K562 (cell line): ENCODE measurements around the gene PDE4D. TPM values are rescaled to one million over a fixed set of nuclear protein-coding genes. Genes with fewer than 3 reads are reported as not detected.

Experiments used
- ATAC-seq: fragments of 200-7000 bp; cut with Tn5 transposase; 3 replicates; pipeline ENCODE4 v1.9.1; 2020; ENCODE audit warnings: moderate library complexity
- BruUV-seq: library from RNA; stranded (reverse); fragments of 400-500 nt; replicated peaks from 2 replicates; lab custom pipeline; 2021; lab: Mats Ljungman, UMichigan
- CTCF ChIA-PET: fragments of 300-600 bp; formaldehyde crosslinking; extraction: SDS; loops from one replicate; lab custom pipeline; 2021; ENCODE audit warnings: low intra/inter-chr PET ratio; lab: Yijun Ruan, JAX
- POLR2A ChIA-PET: fragments of 300-600, 350-650 bp; sonication (Branson Sonifier 250); formaldehyde crosslinking; extraction: SDS; loops from one replicate; lab custom pipeline; 2021; ENCODE audit warnings: antibody characterized with exemption, inconsistent platforms; lab: Yijun Ruan, JAX
- DNase-seq, 4 experiments: peaks; one replicate each; pipeline versions ENCODE4 v3.0.0 to v3.0.0-alpha.2; 2011 to 2018; ENCODE audit warnings: low spot score in 3 of 4, mixed read lengths in 3 of 4; ENCODE audit errors: extremely low read depth in 1 of 4
- FAIRE-seq: peaks from 2 replicates; lab custom pipeline; 2011; peaks lifted over from hg19 to GRCh38; lab: Jason Lieb, UNC
- H2AFZ ChIP-seq: 2 replicates; pipeline ENCODE4 v1.6.0; 2011; ENCODE audit warnings: low read depth, low read length, control low read depth, inconsistent platforms
- H3K27ac ChIP-seq: fragments of 200-600 bp; 3 replicates; pipeline ENCODE4 v1.8.0; 2011; ENCODE audit warnings: low read depth, mild to moderate bottlenecking, control low read depth, inconsistent platforms, low read length, moderate library complexity, mixed read lengths; ENCODE audit errors: extremely low read depth
- H3K27me3 ChIP-seq, 2 experiments: fragments of 300-600 bp in 1 of 2; 2 replicates in 1 of 2; 3 replicates in 1 of 2; pipeline versions ENCODE4 v1.6.0 to v1.8.0; 2011; ENCODE audit warnings: inconsistent platforms in 2 of 2, low read length in 2 of 2, mild to moderate bottlenecking in 1 of 2, mixed read lengths in 1 of 2, moderate library complexity in 1 of 2; ENCODE audit not compliant: control insufficient read depth in 2 of 2, insufficient read depth in 2 of 2
- H3K36me3 ChIP-seq: fragments of 300-600 bp; 3 replicates; pipeline ENCODE4 v1.8.0; 2011; ENCODE audit warnings: mild to moderate bottlenecking, low read length, inconsistent platforms; ENCODE audit not compliant: control insufficient read depth, insufficient read depth
- H3K4me1 ChIP-seq, 2 experiments: fragments of 200-600 bp in 1 of 2; replicated peaks in 1 of 2; 2 replicates in 1 of 2; 3 replicates in 1 of 2; pipeline versions ENCODE4 v1.5.1 to v1.8.0; 2011; ENCODE audit warnings: inconsistent platforms in 2 of 2, low read length in 2 of 2, mild to moderate bottlenecking in 1 of 2, mixed read lengths in 1 of 2, moderate library complexity in 1 of 2; ENCODE audit not compliant: control insufficient read depth in 2 of 2, insufficient read depth in 2 of 2
- H3K4me2 ChIP-seq: 2 replicates; pipeline ENCODE4 v1.6.1; 2011; ENCODE audit warnings: low read length, control low read depth, inconsistent platforms, mixed read lengths; ENCODE audit not compliant: insufficient read depth
- H3K4me3 ChIP-seq: fragments of 200-600 bp; sonication (generic), shearing (Covaris generic); 2 replicates; pipeline ENCODE4 v1.5.1; 2016; ENCODE audit warnings: control low read depth, inconsistent platforms
- H3K79me2 ChIP-seq: fragments of 200-600 bp; 3 replicates; pipeline ENCODE4 v1.8.0; 2011; ENCODE audit warnings: low read length, inconsistent platforms; ENCODE audit not compliant: control insufficient read depth, insufficient read depth
- H3K9ac ChIP-seq, 2 experiments: 2 replicates each; pipeline versions ENCODE4 v1.6.0 to v1.6.1; 2011; ENCODE audit warnings: low read depth in 2 of 2, low read length in 2 of 2, control low read depth in 1 of 2, inconsistent platforms in 1 of 2, mild to moderate bottlenecking in 1 of 2, mixed read lengths in 1 of 2; ENCODE audit not compliant: insufficient read depth in 1 of 2
- H3K9me1 ChIP-seq: one replicate; pipeline ENCODE4 v1.6.0; 2011; ENCODE audit warnings: inconsistent platforms, mild to moderate bottlenecking, low read length, moderate library complexity; ENCODE audit not compliant: control insufficient read depth, insufficient read depth
- H3K9me3 ChIP-seq: replicated peaks from 2 replicates; pipeline ENCODE4 v1.5.1; 2011; ENCODE audit warnings: low read depth, low read length, inconsistent platforms; ENCODE audit not compliant: control insufficient read depth, insufficient read depth
- H4K20me1 ChIP-seq: replicated peaks from 2 replicates; pipeline ENCODE4 v1.6.1; 2011; ENCODE audit warnings: low read length, inconsistent platforms, mixed read lengths; ENCODE audit not compliant: control insufficient read depth, insufficient read depth
- BCLAF1 ChIP-seq, 2 experiments: fragments of 450-650 bp in 1 of 2; IDR thresholded peaks; 2 replicates each; pipeline ENCODE4 v1.6.1; 2011 to 2017; ENCODE audit warnings: low read depth in 2 of 2, antibody characterized with exemption in 1 of 2, borderline replicate concordance in 1 of 2, low read length in 1 of 2, mild to moderate bottlenecking in 1 of 2, mixed read lengths in 1 of 2; ENCODE audit not compliant: control insufficient read depth in 1 of 2
- CSDE1 ChIP-seq, 2 experiments: fragments of 450-650 bp; IDR thresholded peaks; 2 replicates each; pipeline ENCODE4 v1.6.1; 2016; ENCODE audit warnings: mild to moderate bottlenecking in 1 of 2
- ETV5 ChIP-seq: sonication (generic); formaldehyde crosslinking; IDR thresholded peaks from 2 replicates; pipeline ENCODE4 v1.4.0; 2020; ENCODE audit warnings: low read depth, mild to moderate bottlenecking, missing genetic modification reagents
- PCBP1 ChIP-seq: fragments of 200-400 bp; formaldehyde crosslinking; IDR thresholded peaks from 2 replicates; pipeline ENCODE4 v1.6.1; 2018; ENCODE audit warnings: mild to moderate bottlenecking, low read depth, low read length; ENCODE audit not compliant: poor library complexity, severe bottlenecking
- SIX5 ChIP-seq, 2 experiments: IDR thresholded peaks; 2 replicates each; pipeline ENCODE4 v1.6.1; 2011; ENCODE audit warnings: low read length in 2 of 2, borderline replicate concordance in 1 of 2, low read depth in 1 of 2, mild to moderate bottlenecking in 1 of 2, moderate library complexity in 1 of 2; ENCODE audit not compliant: insufficient read depth in 1 of 2
- STAT5B ChIP-seq: fragments of 250-450 bp; sonication (Bioruptor Pico); IDR thresholded peaks from 2 replicates; pipeline ENCODE4 v1.8.0; 2021; ENCODE audit warnings: mild to moderate bottlenecking, inconsistent platforms
- TRIM24 ChIP-seq, 2 experiments: fragments of 450-650 bp; IDR thresholded peaks; 2 replicates each; pipeline ENCODE4 v1.6.1; 2016
- ZKSCAN1 ChIP-seq: fragments of 150-350 bp; IDR thresholded peaks from 2 replicates; pipeline ENCODE4 v1.6.1; 2016; ENCODE audit warnings: low read depth, low read length
- ZKSCAN3 ChIP-seq: fragments of 250-450 bp; sonication (Bioruptor Pico); IDR thresholded peaks from 2 replicates; pipeline ENCODE4 v1.4.0; 2020
- ZNF124 ChIP-seq: sonication (generic); formaldehyde crosslinking; IDR thresholded peaks from 2 replicates; pipeline ENCODE4 v1.8.1; 2022; ENCODE audit warnings: missing genetic modification reagents
- WGBS: fragments of 100-300 bp; shearing (Covaris generic); methylation state at CpG from one replicate; pipeline ENCODE4 v1.1.6; 2016; ENCODE audit warnings: low coverage, mixed read lengths; ENCODE audit not compliant: insufficient coverage; ENCODE audit errors: missing lambda C conversion rate; 5-methylcytosine and 5-hydroxymethylcytosine counted together
- in situ Hi-C: fragments of 300-500 bp; cut with MboI; formaldehyde crosslinking; loops from 4 replicates; pipeline ENCODE4 v1.15.0; 2018; ENCODE audit warnings: inconsistent platforms, mixed read lengths
- intact Hi-C: fragments of 100-400 bp; cut with micrococcal nuclease; formaldehyde crosslinking; loops from 2 replicates; pipeline ENCODE4 v1.14.2; 2022
- polyA plus RNA-seq, 8 experiments: library from polyadenylated mRNA; depleted of rRNA in 4 of 8; stranded (reverse) in 5 of 8; unstranded in 3 of 8; fragments of >200 nt; fragmentation: Nextera tagmentation in 2 of 8; fragmentation: Illumina TruSeq in 1 of 8; extraction: Ambion mirVana in 2 of 8; extraction: Trizol in 1 of 8; gene quantifications; 2 replicates each; pipeline versions ENCODE4 v1.2.1 to v1.2.3, GENCODE V29; 2011 to 2014; ENCODE audit warnings: inconsistent platforms in 1 of 8, missing spikeins in 1 of 8
- total RNA-seq, 7 experiments: library from RNA; depleted of rRNA in 6 of 7; stranded (reverse); fragments of >200 nt in 6 of 7; fragmentation: Illumina TruSeq in 2 of 7; extraction: Trizol in 2 of 7; gene quantifications; 2 replicates each; pipeline versions ENCODE4 v1.2.1 to v1.2.3, GENCODE V29; 2011 to 2021; ENCODE audit warnings: low replicate concordance in 1 of 7
- TF ChIP-seq, protein P1 (sequence below), 2 experiments: IDR thresholded peaks; 2 replicates each; pipeline ENCODE4 v1.6.1; 2012; ENCODE audit warnings: improper control_type of control experiment in 2 of 2, low read depth in 2 of 2, low read length in 2 of 2, borderline replicate concordance in 1 of 2
- TF ChIP-seq, protein P2 (sequence below): IDR thresholded peaks from 3 replicates; pipeline ENCODE4 v1.6.1; 2011; ENCODE audit warnings: borderline replicate concordance, mild to moderate bottlenecking; ENCODE audit not compliant: insufficient read length, insufficient read depth
- TF ChIP-seq, protein P3 (sequence below): fragments of 250-450 bp; sonication (Bioruptor Pico); IDR thresholded peaks from 2 replicates; pipeline ENCODE4 v1.8.0; 2021; ENCODE audit warnings: mild to moderate bottlenecking, moderate library complexity
- TF ChIP-seq, protein P4 (sequence below): fragments of 450-650 bp; IDR thresholded peaks from 2 replicates; pipeline ENCODE4 v1.6.1; 2016; ENCODE audit warnings: low read depth, mild to moderate bottlenecking, moderate library complexity

Gene PDE4D
- total and polyA plus RNA-seq, 9 of the 15 experiments (the other 6 are each of a cell fraction or from before 2014, with no cell fraction given): 0.04 to 0.46 (median 0.13) TPM

DNA sequence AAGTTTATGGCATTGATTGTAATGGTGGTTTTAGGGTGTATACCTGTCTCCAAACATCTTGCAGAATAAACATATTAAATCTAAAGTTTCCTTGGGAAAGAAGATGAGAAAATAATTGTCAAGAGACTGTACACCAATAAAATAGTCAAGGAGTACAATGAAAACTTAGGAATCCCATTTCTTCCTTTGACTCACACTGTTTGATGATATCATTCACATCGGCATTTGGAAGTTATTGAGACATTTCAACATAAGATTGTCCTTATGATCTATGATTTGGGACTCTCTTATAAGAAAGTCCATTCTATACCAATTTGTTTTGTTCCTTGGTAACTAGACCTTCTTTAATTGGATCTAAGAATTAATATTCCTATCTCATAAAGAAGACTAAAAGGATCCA, 828.0 kb downstream of the PDE4D start:
- Histone ChIP-seq H3K27ac (no peak overlapping the region), H3K36me3 (no peaks in the 10 kb centered on the region), H3K9me3 (no peaks in the 10 kb centered on the region), H4K20me1 (no peaks in the 10 kb centered on the region), H3K9ac (no peak overlapping the region), H3K9me1 (no peaks in the 10 kb centered on the region), H3K4me1 (no peaks in the 10 kb centered on the region), H3K79me2 (no peaks in the 10 kb centered on the region), H3K4me2 (no peak overlapping the region), H3K4me3 (no peak overlapping the region), H3K27me3 (no peaks in the 10 kb centered on the region), H2AFZ (no peak overlapping the region)
- ATAC-seq (no peak), FAIRE-seq (no peak), DNase-seq (no peak)
- CTCF ChIA-PET: no interaction called here
- WGBS: 0% methylated on average over 1 of the region's 1 CpG
- in situ Hi-C loops: no loop called here
- BruUV-seq: no TSS peak
- POLR2A ChIA-PET: no interaction called here
- intact Hi-C loops: no loop called here
- TF ChIP-seq TRIM24 (IDR thresholded peaks at IDR 0.05) (no peak), STAT5B (CRISPR knock-in tag) (no peak), SIX5 (IDR thresholded peaks at IDR 0.05; ENCODE audit: borderline replicate concordance in 1 of 2, insufficient read depth in 1 of 2, low read depth in 1 of 2, low read length in 2 of 2) (no peak), PCBP1 (no peak), ZKSCAN1 (no peak), ZNF124 (CRISPR knock-in tag) (no peak), ZKSCAN3 (CRISPR knock-in tag) (no peak), BCLAF1 (IDR thresholded peaks at IDR 0.05; ENCODE audit: borderline replicate concordance in 1 of 2, control insufficient read depth in 1 of 2, low read depth in 2 of 2, low read length in 1 of 2) (no peak), ETV5 (CRISPR knock-in tag) (no peak), CSDE1 (IDR thresholded peaks at IDR 0.05) (no peak)
- TF ChIP-seq, protein P1, sequence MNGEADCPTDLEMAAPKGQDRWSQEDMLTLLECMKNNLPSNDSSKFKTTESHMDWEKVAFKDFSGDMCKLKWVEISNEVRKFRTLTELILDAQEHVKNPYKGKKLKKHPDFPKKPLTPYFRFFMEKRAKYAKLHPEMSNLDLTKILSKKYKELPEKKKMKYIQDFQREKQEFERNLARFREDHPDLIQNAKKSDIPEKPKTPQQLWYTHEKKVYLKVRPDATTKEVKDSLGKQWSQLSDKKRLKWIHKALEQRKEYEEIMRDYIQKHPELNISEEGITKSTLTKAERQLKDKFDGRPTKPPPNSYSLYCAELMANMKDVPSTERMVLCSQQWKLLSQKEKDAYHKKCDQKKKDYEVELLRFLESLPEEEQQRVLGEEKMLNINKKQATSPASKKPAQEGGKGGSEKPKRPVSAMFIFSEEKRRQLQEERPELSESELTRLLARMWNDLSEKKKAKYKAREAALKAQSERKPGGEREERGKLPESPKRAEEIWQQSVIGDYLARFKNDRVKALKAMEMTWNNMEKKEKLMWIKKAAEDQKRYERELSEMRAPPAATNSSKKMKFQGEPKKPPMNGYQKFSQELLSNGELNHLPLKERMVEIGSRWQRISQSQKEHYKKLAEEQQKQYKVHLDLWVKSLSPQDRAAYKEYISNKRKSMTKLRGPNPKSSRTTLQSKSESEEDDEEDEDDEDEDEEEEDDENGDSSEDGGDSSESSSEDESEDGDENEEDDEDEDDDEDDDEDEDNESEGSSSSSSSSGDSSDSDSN (IDR thresholded peaks at IDR 0.05; ENCODE audit: borderline replicate concordance in 1 of 2, low read depth in 2 of 2, low read length in 2 of 2): no peak
- TF ChIP-seq, protein P2, sequence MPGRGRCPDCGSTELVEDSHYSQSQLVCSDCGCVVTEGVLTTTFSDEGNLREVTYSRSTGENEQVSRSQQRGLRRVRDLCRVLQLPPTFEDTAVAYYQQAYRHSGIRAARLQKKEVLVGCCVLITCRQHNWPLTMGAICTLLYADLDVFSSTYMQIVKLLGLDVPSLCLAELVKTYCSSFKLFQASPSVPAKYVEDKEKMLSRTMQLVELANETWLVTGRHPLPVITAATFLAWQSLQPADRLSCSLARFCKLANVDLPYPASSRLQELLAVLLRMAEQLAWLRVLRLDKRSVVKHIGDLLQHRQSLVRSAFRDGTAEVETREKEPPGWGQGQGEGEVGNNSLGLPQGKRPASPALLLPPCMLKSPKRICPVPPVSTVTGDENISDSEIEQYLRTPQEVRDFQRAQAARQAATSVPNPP: no peak
- TF ChIP-seq, protein P3, sequence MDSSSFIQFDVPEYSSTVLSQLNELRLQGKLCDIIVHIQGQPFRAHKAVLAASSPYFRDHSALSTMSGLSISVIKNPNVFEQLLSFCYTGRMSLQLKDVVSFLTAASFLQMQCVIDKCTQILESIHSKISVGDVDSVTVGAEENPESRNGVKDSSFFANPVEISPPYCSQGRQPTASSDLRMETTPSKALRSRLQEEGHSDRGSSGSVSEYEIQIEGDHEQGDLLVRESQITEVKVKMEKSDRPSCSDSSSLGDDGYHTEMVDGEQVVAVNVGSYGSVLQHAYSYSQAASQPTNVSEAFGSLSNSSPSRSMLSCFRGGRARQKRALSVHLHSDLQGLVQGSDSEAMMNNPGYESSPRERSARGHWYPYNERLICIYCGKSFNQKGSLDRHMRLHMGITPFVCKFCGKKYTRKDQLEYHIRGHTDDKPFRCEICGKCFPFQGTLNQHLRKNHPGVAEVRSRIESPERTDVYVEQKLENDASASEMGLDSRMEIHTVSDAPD: no peak
- TF ChIP-seq, protein P4, sequence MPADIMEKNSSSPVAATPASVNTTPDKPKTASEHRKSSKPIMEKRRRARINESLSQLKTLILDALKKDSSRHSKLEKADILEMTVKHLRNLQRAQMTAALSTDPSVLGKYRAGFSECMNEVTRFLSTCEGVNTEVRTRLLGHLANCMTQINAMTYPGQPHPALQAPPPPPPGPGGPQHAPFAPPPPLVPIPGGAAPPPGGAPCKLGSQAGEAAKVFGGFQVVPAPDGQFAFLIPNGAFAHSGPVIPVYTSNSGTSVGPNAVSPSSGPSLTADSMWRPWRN: no peak
